GM12864 (cell line): ENCODE data around the gene PEX11G.
"Not testable (repeated sequence)": the region's sequence is repeated elsewhere in the genome, so short reads cannot be mapped to it uniquely, and the experiment has no call there.

Source experiments
- DNase-seq: peaks from one replicate; pipeline ENCODE4 v3.0.0-alpha.2; 2011; ENCODE audit warnings: low read depth
- H3K4me3 ChIP-seq: 2 replicates; pipeline ENCODE4 v1.5.1; 2011; ENCODE audit warnings: mild to moderate bottlenecking, low read depth, low read length, control low read depth
- CTCF ChIP-seq: IDR thresholded peaks from 2 replicates; pipeline ENCODE4 v1.5.1; 2011; ENCODE audit warnings: low read depth, mild to moderate bottlenecking, moderate library complexity, low read length, control low read depth, inconsistent platforms; ENCODE audit errors: missing control alignments

Gene PEX11G

DNA sequence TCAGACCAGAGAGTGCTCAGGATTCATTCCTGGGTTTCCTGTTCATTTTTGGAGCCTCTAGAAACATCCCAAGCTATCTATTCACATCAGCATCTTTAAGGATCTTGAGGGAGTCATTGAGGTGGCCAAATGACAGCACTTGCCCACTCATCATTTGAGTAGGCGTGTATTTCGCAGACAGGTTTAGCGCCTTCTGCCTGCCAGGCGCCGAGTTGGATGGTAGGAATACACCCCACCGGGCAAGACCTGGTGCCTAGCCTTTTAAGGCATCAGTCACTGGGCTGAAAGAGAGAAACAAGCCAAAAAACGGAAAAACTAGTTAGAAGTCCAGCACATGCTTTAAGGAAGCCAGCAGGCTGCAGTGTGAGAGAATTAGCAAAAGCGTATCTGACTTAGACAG is 33.8 kb downstream of the PEX11G start:
- H3K4me3 ChIP-seq: no peak overlapping the region
- no peak for TF ChIP-seq CTCF
- DNase-seq: no peak

- TF ChIP-seq CTCF: no peak
- DNase-seq: peak; percentile 43
- H3K4me3 ChIP-seq: no peak overlapping the region
Observed at GRCh38 chr19:7450243-7451223, 38.3 kb downstream of the PEX11G start.

GRCh38 chr19:7449391-7450070 is 39.3 kb downstream of the PEX11G start:
- H3K4me3 ChIP-seq, DNase-seq: not testable (repeated sequence)

DNA sequence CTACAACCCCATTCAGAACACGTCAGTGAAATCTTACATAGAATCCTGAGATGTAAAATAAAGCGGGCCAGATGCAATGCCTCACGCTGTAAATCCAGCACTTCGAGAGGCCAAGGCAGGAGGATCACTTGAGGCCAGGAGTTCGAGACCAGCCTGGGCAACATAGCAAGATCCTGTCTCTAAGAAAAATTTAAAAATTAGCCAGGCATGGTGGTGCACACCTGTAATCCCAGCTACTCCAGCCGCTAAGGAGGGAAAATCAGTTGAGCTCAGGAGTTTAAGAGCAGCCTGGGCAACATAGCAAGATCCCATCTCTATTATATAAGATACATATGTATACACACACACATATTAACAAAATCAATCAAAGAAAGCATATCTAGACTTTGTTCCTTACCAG is 41.2 kb downstream of the PEX11G start:
- TF ChIP-seq CTCF: no peak
- no peak for DNase-seq
- no peak overlapping the region for H3K4me3 ChIP-seq

GRCh38 chr19:7445104-7445503 is 43.7 kb downstream of the PEX11G start:
- H3K4me3 ChIP-seq: no peak overlapping the region
- no peak for DNase-seq
- no peak for TF ChIP-seq CTCF

- TF ChIP-seq CTCF: no peak
- no peak for DNase-seq
- H3K4me3 ChIP-seq: no peak overlapping the region
Observed at GRCh38 chr19:7444042-7444441, 44.8 kb downstream of the PEX11G start.

DNA sequence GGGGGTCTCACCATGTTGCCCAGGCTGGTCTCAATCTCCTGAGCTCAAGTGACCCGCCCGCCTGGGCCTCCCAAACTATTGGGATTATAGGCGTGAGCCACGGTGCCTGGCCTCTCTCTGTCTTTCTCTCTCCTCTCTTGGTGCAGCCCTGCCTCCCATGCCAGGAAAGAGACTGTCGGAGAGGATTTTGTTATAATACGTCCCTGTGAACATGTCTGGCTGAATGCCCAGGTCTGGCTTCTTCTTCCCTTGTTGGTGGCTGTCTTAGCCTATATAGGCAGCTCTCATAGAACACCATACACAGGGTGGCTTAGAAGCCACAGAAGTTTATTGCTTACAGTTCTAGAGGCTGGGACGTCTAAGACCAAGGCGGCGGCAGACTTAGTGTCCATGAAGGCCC is 46.4 kb downstream of the PEX11G start:
- no peak for DNase-seq
- no peak for TF ChIP-seq CTCF
- no peak overlapping the region for H3K4me3 ChIP-seq
